Glomerular visceral epithelial cell (primary cell): ENCODE data around the gene ARHGAP25.

ENCODE experiments used
- DNase-seq: peaks from one replicate; pipeline ENCODE4 v3.0.0-alpha.2; 2016; ENCODE audit errors: extremely low spot score

Gene ARHGAP25

DNA sequence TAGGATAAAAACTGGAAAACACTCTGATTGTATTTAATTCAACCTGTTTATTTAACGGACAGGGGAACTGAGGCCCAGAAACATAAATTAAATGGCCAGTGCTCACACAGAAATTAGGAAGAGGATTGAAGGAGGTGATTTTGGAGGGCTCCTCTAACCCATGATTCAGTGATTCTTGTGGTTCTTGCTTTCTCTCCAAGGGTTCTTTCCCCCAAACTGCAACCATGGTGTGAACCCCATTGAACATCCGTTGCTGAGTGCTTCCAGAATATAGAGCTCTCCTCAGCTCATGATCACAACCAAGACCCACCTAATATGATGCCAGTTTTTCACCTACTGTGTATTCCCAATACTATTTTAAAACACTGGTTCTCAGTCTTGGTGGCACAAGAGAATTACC is 95.1 kb downstream of the ARHGAP25 start:
- DNase-seq = no peak

DNA sequence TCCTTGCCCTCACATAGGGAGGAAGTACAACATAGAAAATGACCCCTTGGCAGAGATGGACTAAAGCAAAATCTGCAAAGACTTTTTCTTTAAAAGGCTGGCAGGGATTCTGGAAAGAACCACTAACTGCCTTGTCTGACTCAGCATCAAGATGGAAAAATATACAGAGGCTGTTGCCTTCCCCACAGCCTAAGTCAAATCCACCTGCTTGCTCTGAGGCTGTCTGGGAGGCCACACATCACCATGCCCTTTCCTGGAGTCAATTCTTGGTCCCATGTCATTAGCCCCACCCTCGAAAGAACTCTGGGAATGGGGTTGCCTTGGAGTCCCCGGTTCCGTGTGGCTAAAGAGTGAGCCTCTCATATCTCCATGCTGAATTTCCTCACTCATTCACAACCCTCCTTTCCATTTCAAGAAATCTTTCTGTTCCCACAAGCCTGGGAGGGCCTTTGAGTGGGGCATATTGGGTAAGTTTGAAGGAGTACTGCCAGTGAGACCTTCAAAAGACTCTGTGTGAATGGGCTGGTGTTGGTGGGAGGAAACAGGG is 97.1 kb downstream of the ARHGAP25 start:
- peak; percentile 9 for DNase-seq

DNA sequence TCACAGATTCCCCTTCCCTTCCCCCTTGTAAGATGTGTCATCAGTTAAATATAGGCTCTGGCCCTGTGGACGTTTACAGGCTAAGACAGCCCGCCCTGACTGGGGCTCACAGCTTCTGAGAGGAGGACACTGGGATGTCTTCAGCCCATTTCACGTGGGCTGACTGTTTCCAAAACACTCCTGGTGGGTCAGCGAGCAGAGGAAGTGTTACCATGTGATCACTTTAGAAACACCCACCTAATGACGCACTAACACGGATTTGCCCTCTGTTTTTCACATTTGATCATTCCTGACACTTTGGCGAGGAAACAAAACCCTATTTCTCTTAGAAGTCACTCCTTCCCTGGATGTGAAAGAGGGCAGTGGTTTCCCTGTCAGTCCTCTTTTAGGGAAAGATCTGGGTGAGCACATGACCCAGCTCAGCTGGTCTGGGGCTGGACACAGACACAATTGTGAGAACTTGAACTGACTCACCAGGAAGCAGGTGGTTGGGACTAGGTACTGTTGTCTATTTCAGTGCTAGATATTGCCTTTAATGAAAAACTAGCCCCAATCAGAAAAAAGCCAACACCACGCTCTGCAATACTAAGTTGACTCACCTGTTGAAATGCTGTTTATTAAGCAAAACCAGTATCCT is 97.7 kb downstream of the ARHGAP25 start:
- DNase-seq = peak; percentile 48

DNA sequence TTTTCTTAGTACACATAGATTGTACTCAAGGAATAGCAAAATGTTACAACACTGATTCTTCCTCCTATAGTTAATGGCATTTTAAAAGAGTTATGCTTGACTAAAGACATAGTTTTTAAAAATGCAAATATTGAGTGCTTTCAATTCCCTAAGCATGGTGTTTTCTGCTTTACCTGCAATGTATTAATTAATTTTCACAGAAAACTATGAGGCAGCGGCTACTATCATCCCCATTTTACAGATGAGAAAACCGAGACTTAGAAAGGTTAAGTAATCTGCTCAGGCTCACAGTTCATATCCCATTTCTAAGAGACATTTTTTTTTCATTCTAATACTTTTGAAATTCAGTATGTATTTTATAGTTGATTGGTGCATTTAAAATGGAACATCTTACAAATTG is 98.6 kb downstream of the ARHGAP25 start:
- no peak for DNase-seq

DNA sequence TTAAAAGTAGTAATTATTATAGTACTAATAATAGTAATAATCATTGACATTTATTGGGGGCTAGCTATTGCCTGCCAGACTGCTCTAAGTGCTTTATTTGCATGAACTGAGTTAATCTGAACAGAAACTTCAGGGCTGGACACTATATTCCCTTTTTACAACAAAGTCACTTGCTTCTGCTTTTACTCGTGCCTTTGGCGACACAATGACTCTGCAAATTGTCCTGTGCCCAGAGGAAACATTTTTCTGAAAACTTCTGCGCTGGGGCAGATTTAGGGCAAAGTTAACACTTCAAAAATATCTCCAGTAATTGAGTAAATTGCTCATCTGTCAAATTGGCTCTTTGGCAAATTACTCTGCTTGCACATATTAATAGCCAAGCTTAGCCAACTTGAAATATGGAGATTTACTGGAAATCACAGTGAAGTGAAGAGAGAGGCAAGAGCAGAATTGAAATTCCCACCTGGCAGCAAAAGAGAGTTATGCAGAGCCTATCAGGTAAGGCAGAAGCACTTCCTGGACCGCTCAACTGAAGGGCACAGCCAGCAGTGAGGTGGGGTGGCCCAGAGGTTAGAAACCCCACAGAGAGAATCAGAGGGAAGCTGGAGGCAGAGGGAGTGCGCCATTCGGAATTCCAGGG is 100.2 kb downstream of the ARHGAP25 start:
- no peak for DNase-seq

DNA sequence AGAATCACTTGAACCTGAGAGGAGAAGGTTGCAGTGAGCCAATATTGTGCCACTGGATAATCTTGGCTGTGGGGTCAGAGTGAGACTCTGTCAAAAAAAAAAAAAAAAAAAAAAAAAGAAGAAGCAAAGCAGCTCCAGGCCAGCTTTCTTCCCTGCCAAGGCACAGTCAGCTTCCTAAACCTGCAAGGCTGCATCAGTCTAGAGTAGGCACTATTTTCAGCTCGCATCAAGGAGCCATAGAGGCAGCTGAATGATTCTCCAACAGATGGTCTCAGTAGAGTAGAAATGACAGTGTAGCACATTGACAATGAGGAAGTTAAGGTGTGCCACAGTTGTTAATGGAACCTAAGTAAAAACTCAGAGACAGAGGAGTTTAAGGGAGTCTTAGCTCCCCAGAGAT is 101.0 kb downstream of the ARHGAP25 start:
- no peak for DNase-seq

DNA sequence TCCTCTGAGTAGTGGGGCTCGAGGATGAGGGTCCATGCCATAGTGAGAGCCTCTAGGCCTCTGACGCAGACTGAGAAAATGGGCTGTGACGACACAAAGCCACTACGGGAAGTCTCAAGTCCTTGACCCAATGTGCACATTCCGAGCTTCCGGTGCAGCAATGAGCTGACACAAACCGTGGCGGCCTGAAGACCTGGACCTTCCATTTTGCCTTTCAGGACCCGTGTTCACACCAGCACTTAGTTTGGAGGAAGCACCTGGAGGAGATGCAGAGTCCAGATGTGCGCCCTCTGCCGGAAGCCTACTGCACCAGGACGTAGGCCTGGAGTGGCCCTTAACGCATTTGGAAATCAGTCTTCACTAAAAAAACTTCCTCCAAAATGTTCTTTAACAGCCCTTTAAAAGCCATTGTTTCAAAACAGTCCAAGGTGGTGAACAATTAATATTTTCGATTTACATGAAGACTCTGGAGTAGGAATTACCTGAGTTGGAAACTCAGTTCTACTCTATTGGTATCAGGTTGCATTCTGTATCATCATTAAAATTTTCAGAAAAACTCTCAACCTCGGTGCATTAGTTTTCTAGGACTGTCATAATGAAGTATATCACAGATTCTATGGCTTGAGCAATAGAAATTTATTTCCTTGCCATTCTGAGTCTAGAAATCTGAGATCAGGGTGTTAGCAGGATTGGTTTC is 102.7 kb downstream of the ARHGAP25 start:
- DNase-seq = no peak

DNA sequence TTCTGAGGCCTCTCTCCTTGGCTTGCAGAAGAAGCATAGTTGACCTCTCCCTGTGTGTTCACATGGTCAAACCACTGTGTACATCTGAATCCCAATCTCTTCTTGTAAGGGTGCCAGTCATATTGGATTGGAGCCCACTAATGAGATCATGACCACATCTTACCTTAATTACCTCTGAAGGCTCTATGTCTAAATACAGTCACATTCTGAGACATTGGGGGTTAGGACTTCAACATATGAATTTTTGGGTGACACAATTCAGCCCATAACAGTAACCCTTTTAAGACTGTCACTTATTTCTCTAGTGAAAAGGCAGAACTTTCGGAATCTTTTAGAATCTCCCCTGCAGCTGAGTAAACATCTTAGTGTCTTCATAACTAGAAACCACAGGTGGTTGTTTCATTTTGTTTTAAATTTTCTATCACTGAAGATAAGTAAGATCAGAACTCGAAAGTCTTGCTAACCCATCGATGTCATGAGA is 103.3 kb downstream of the ARHGAP25 start:
- no peak for DNase-seq

DNA sequence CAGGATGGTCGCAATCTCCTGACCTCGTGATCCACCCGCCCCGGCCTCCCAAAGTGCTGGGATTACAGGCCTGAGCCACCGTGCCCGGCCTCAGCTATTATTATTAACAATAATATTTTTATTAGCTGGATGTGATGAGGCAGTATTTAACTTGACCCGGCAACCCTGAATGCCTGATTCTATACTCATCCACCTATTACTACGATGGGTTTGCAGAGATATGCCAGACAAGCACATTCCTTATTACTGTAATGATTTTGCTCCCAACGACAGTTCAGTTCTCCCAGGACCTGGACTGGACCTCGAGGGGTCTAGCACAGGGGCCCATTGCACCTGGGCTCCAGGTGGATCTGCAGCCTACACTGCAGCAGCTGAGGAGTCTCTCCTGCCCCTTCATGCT is 104.0 kb downstream of the ARHGAP25 start:
- no peak for DNase-seq

DNA sequence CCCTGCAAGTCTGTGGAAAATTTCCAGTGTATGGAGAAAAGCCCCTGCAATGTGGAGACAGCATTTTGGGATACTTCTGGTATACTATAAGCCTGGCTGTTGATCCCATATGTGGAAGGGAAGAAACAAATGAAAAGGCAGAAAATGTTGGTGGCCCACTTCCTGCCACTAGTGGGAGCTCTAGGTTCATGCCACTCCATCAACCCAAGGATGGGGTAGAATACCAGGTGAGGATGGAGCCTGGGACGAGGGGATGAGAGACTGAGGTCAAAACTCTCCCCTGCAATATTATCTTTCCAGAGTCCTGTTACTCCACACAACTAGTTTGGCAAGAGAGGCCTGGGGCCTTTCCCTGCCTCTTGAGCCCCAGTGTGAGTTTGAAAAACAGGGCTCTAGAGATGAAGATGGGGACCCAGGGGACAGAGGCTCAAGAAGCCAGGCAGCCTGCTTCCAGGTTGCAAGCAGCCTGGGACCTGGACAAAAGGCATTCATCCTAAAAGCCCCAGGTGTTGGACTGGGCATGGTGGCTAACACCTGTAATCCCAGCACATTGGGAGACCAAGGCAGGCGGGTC is 104.7 kb downstream of the ARHGAP25 start:
- no peak for DNase-seq

DNA sequence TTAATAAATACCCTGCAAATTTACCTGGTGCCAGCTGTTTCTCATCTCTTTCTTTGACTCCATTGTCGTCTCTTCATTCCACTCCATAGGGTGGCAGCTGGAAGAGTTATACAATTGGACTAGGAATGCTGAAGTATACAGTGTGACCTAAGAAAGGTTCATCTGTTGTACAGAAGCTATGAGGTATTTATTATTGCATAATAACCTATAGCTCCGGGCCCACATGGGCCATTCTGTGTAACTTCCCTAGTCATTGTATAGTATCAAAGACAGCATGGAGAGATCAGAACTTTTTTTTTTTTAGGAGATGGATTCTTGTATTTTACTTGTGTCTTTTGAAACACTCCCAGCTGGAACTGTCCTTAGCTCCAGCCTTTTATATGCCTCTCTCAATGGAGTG is 110.4 kb downstream of the ARHGAP25 start:
- DNase-seq = no peak

DNA sequence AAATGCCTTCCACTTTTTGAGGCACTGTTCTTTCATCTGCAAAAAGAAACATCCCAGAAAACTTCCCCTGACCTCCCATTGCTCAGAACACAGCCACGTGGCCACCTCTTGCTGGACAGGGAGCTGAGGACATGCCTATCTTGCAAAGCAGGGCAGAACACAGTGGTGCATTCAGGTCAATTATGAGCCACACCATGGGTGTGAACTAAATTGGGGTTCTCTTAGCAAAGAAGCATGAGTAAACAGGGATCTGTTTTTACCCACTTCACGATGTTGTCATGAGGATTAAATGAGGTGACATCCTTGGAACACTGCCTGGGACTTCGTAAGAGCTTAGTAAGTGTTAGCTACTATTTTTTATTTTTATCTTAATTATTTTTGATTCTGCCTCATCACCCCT is 111.5 kb downstream of the ARHGAP25 start:
- no peak for DNase-seq

DNA sequence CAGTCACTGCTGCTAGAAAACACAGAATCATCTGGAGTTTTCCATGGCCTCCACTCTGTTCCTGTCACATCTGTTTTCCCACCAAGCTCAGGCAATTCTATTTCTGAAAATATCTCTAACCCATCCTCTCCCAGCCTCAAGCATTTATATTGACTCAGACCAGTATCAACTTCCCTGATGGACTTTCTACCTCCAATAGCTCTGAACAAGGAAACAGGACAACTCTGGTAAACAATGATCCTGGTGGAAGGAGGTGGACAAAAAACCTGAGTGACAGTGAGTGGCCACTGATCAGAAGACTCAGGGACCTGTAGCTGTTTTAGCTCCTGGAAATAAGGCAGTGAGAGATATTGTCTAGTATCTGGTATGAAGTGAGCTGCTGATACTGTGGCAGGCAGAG is 113.1 kb downstream of the ARHGAP25 start:
- no peak for DNase-seq

DNA sequence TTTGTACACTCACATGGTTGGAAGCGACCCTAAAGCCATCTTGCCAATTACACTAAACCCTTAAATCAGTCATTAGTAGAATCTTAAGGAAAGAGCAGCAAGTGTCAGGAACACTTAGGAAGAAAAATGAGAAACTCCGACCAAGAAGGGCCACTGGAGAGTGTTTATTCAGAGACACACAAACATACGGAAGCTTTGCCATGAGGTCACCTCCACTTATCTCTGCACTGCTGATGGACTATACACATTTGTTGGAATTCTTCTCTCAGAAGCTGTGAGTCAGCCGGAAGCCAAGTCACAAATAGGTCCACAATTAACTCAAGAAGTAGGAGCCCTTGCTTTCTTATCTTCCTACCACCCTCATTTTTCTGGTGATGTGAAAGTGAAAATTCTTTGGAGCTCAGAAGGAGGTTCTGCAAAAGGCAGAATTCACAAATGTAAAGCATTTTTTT is 115.0 kb downstream of the ARHGAP25 start:
- no peak for DNase-seq

DNA sequence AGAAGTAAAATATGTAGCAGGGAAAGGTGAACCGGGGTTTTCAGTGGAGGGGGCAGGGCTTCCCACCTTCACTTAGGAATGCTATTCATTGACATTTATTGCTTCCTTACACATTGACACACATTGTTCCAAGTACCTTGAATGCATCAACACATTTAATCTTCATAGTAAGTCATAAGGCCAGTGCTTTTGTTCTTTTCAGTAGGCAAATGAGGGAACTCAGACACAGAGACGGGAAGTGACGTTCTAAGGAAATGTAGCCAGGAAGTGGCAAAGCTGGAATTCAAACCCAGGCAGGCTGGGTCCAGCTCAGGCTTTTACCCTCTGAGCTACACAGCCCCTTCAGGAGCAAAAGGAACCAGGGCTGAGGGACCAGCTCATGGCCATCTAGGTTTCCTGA is 115.9 kb downstream of the ARHGAP25 start:
- DNase-seq = no peak

DNA sequence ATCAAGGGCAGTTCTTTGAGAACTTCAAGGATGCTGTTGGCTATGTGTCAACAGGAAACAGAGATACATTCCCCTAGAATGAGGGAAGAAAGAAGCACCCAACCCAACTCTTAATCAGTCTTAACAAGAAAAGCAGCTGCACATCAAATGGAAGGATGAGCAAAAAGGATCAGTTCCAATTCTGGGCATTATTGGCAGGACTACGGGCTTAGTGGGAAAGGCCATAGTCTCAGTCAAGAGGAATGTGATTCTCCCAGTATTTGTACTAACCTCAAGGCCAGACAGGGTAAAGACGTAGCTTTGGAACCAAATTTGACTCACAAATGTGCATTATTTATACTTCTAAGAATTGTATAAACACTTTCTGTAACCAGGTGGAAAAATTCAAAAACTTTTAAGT is 118.4 kb downstream of the ARHGAP25 start:
- DNase-seq = no peak

DNA sequence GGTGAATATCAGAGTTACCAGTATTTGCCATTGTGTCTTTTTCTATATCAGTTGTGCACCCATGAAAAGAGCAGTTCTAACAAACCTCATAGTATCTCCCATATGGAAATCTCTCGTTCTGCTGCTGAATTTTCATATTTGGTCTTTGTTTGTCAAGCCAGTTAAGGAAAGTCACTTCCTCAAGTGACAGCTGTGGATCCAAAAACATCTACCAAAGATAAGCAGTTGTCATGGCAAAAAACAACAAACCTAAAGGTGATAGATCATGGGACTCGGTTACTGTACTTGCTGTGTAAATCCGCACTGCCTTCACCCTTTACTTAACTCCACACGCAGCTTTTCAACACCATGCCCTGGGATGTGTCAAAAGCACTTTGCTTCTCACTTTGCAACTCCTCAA is 119.3 kb downstream of the ARHGAP25 start:
- no peak for DNase-seq

DNA sequence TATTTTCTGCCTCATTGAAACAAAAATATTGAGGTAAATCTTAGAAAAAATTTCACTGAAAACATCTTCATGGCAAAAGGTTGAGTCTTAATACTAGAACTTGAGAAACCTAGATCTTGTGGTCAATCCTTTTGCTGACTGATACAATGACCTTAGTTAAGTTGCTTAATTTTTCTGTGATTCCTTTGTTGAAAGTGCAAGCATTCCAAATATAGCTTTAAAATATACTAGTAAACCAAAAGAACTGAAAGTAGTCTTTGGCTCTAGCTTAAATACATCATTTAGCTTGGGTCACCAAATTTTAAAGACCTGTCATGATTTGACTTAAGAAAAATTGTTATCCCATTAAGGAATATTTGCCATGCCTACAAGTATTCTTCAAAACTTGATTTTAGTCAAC is 119.9 kb downstream of the ARHGAP25 start:
- no peak for DNase-seq

DNA sequence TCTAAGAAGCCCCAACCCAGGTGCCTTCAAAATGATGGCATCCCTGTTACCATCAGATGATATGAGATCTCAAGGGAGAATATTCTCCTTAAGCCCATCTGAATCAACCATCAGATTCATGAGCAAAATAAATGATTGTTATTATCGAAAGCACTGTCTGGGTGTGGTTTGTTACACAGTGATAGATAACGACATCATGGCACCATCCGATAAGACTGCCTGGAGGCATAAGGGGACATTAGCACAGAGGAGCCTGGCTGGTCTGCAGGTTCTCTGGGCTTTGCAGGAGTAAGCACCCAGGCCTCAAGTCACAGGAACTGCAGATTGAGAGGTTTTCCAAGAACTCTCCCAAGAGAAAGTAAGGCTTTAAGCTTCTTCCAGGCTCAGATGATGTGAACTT is 120.9 kb downstream of the ARHGAP25 start:
- DNase-seq = no peak

DNA sequence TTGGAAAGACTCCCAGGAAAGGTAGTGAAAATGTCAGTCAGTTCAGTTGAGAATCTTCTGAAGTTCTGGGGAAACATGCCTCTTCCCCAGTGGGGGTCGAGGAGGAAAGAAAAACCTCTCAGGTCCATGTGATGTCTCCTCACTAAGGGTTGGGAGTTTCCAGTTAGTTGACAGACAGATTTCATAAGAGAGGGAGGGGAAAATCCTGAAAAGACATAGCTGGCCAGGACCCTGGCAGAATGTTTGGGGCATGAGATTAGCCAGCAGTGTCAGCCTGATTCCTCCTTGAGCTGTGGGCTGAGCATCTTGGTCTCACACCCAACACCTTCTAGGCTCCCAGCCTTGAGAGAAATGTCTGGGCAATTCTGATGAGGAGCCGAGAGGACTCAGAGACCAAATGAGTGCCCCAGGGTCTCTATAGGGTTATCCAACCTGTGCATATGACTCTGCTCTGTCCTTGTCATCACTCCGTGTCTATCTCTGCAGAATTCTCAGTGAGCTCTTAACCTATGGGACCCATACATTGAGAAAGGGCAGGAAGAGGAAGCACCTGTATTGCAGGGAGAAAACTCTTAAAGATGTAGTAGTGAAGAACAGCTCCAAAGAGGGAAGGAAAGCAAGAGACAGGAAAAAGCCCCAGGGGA is 122.7 kb downstream of the ARHGAP25 start:
- no peak for DNase-seq

DNA sequence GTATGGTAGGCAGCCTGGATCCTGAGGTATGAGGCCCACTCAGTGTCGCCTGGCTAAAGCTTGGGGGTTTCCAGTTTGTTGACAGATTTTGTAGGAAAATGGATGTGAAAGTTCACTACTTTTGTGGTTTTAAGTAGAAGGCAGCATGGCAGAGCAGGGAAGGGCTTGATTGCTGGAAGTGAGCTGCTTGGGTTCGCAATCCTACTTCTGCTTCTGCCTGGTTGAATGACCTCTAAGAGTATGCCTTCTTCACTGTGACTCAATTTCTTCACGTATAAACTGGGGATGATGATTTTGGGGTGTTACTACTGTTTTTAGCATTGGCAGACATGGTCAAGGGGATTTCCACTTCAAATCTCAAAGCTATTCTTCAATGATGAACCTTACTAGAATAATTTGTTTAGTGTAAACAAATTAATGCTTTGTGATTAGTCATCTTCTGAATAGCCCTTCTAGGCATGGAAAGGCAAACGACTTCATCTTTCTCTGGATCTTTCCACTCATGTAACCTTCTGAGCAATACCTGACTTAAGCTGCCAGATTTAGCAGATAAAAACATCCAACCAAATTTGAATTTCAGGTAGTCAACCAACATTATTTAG is 123.3 kb downstream of the ARHGAP25 start:
- no peak for DNase-seq

DNA sequence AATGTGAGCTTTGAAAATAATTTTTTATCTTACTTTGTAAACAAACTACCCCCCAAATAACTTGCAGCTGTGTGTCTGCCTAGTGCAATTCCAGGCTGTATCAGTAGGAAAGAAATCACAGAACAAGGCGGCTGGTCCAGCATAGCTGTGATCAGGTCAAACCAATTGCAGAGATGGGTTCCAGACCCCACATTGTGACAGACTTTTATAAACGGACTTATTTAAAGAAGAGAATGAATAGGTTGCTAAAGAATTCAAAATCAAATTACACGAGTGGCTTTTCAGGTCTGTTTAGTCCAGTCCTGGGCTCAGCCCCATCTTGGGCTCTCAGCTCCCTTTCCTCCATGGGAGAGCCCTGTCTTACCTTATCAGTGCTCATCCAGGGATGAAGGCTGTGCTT is 125.5 kb downstream of the ARHGAP25 start:
- DNase-seq = no peak
